GM19238 (cell line): ENCODE results near the gene DES.
A peak's percentile ranks its signal among the peaks of the same experiment; 100 is the strongest.

Experiments used
- DNase-seq: peaks from one replicate; pipeline ENCODE4 v3.0.0; 2011; ENCODE audit warnings: low spot score; ENCODE audit not compliant: insufficient read length

DES gene

GRCh38 chr2:219472629-219473187 is 54.5 kb downstream of the DES start:
- no peak for DNase-seq

GRCh38 chr2:219473511-219473910 is 55.3 kb downstream of the DES start:
- DNase-seq, result no peak

GRCh38 chr2:219474285-219475060 is 56.3 kb downstream of the DES start:
- DNase-seq, result no peak

GRCh38 chr2:219475278-219475677 is 57.1 kb downstream of the DES start:
- no peak for DNase-seq

- peak; percentile 71 for DNase-seq
These were observed 57.8 kb downstream of the DES start for GRCh38 chr2:219475697-219476651.
